ENCODE data around the gene CACNG3.

DNA sequence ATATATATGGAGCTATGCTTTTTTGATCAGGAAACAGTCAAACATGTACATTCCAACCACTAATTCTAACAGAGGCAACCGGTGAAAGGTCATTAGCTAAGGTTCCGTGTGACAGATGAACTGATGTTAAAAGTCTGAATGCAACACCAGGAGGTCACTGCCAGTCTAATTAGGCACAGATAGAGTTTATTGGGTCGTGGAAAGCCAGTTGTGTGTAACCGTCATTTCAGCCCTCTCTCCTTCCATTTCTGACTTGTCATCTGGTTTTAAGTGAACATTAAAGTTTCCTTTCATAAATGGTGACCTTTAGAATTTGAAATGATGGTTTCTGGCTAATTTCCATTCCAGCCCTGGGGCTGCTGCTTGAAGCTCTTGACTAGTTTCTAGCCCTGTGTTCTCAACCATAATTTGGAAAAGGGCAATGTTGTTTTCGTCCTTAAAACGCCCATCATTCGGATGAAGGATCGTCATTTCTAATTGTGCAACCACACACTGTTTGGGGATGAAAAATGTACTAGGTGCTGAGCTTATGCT, 23.9 kb downstream of the CACNG3 start:
- TF ChIP-seq, protein P1, sequence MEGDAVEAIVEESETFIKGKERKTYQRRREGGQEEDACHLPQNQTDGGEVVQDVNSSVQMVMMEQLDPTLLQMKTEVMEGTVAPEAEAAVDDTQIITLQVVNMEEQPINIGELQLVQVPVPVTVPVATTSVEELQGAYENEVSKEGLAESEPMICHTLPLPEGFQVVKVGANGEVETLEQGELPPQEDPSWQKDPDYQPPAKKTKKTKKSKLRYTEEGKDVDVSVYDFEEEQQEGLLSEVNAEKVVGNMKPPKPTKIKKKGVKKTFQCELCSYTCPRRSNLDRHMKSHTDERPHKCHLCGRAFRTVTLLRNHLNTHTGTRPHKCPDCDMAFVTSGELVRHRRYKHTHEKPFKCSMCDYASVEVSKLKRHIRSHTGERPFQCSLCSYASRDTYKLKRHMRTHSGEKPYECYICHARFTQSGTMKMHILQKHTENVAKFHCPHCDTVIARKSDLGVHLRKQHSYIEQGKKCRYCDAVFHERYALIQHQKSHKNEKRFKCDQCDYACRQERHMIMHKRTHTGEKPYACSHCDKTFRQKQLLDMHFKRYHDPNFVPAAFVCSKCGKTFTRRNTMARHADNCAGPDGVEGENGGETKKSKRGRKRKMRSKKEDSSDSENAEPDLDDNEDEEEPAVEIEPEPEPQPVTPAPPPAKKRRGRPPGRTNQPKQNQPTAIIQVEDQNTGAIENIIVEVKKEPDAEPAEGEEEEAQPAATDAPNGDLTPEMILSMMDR (IDR thresholded peaks at IDR 0.05; ENCODE audit: low read depth, low read length), result no peak
- no peak for TF ChIP-seq EZH2phosphoT487 (IDR thresholded peaks at IDR 0.05; ENCODE audit: low read depth)

Data from OCI-LY3 (cell line).